ENCODE measurements around the gene MIP. TPM values are rescaled to one million over a fixed set of nuclear protein-coding genes. Genes with fewer than 3 reads are reported as not detected.

The MIP gene
- total RNA-seq, 1 donor from 2014 or later, result 0.26 TPM

GRCh38 chr12:56488041-56488955 lies 33.8 kb upstream of the MIP start, which contains the start of gene GLS2:
Gene GLS2, minus strand, starts transcription at chr12:56488161. Its CDS starts 43 bp downstream, at chr12:56488118.
- DNase-seq (ENCODE audit: low read depth) (peak; percentile 84), FAIRE-seq (no peak)
- no peaks in the 10 kb centered on the region for H3K36me3 ChIP-seq (ENCODE audit: control insufficient read depth, insufficient read depth, low read length)
- no peak for TF ChIP-seq CTCF (IDR thresholded peaks at IDR 0.05; ENCODE audit: insufficient read depth, low read length, severe bottlenecking)
- peaks cover 4% of the 10 kb centered on the region for H3K27me3 ChIP-seq (ENCODE audit: control insufficient read depth, insufficient read depth, low read length)
- H3K4me3 ChIP-seq (ENCODE audit: low read depth, low read length), result peak within 1 kb of the TSS; percentile 48

GRCh38 chr12:56487448-56488040 lies 33.1 kb upstream of the MIP start:
- FAIRE-seq (no peak), DNase-seq (ENCODE audit: low read depth) (peak; percentile 17)
- no peak for TF ChIP-seq CTCF (IDR thresholded peaks at IDR 0.05; ENCODE audit: insufficient read depth, low read length, severe bottlenecking)
- Histone ChIP-seq H3K27me3 (ENCODE audit: control insufficient read depth, insufficient read depth, low read length) (peaks cover 4% of the 10 kb centered on the region), H3K36me3 (ENCODE audit: control insufficient read depth, insufficient read depth, low read length) (no peaks in the 10 kb centered on the region), H3K4me3 (ENCODE audit: low read depth, low read length) (peak overlapping the region; percentile 48)

GRCh38 chr12:56486694-56487093 lies 32.2 kb upstream of the MIP start:
- TF ChIP-seq CTCF (IDR thresholded peaks at IDR 0.05; ENCODE audit: insufficient read depth, low read length, severe bottlenecking), result no peak
- FAIRE-seq (no peak), DNase-seq (ENCODE audit: low read depth) (no peak)
- Histone ChIP-seq H3K27me3 (ENCODE audit: control insufficient read depth, insufficient read depth, low read length) (peaks cover 4% of the 10 kb centered on the region), H3K36me3 (ENCODE audit: control insufficient read depth, insufficient read depth, low read length) (no peaks in the 10 kb centered on the region), H3K4me3 (ENCODE audit: low read depth, low read length) (no peak overlapping the region)

- FAIRE-seq (no peak), DNase-seq (ENCODE audit: low read depth) (no peak)
- H3K4me3 ChIP-seq (ENCODE audit: low read depth, low read length), result no peak overlapping the region
- H3K27me3 ChIP-seq (ENCODE audit: control insufficient read depth, insufficient read depth, low read length), result peaks cover 1% of the 10 kb centered on the region
- no peaks in the 10 kb centered on the region for H3K36me3 ChIP-seq (ENCODE audit: control insufficient read depth, insufficient read depth, low read length)
- TF ChIP-seq CTCF (IDR thresholded peaks at IDR 0.05; ENCODE audit: insufficient read depth, low read length, severe bottlenecking), result no peak
Measured at GRCh38 chr12:56484566-56484965, 30.1 kb upstream of the MIP start.

GRCh38 chr12:56479625-56480024 lies 25.2 kb upstream of the MIP start:
- no peak overlapping the region for H3K4me3 ChIP-seq (ENCODE audit: low read depth, low read length)
- no peak for DNase-seq (ENCODE audit: low read depth)
- H3K36me3 ChIP-seq (ENCODE audit: control insufficient read depth, insufficient read depth, low read length), result no peaks in the 10 kb centered on the region
- FAIRE-seq, result no peak
- TF ChIP-seq CTCF (IDR thresholded peaks at IDR 0.05; ENCODE audit: insufficient read depth, low read length, severe bottlenecking), result no peak
- H3K27me3 ChIP-seq (ENCODE audit: control insufficient read depth, insufficient read depth, low read length), result no peaks in the 10 kb centered on the region
